Esophagus squamous epithelium (tissue), 4 donors: ENCODE measurements around the gene CANT1.

Experiments used
- CTCF ChIP-seq, 6 experiments: fragments of 450-650 bp in 4 of 6; fragments of 200-600 bp in 2 of 6; sonication (generic) in 2 of 6; IDR thresholded peaks; one replicate each; pipeline ENCODE4 v1.5.1; 2016 to 2019; ENCODE audit warnings: antibody characterized with exemption in 6 of 6, mild to moderate bottlenecking in 4 of 6, moderate library complexity in 4 of 6
- POLR2A ChIP-seq, 4 donors: fragments of 450-650 bp; IDR thresholded peaks; one replicate each; pipeline ENCODE4 v1.6.1; 2017; ENCODE audit warnings: antibody characterized with exemption in 4 of 4, mild to moderate bottlenecking in 4 of 4, moderate library complexity in 3 of 4

- TF ChIP-seq POLR2A (IDR thresholded peaks at IDR 0.05) (peak in 1 of 4 donors; percentile 19), CTCF (IDR thresholded peaks at IDR 0.05) (peak in 4 of 6 experiments; percentile 38 to 63 (median 49))
Measured at GRCh38 chr17:79023886-79024771, 14.6 kb upstream of the CANT1 start, which contains the start of gene C1QTNF1.
